Measurements from ENCODE around the gene ASCC2. TPM values are rescaled to one million over a fixed set of nuclear protein-coding genes. Genes with fewer than 3 reads are reported as not detected.

Gene ASCC2
- total RNA-seq, 1 experiment from 2014 or later, result 54.9 TPM

DNA sequence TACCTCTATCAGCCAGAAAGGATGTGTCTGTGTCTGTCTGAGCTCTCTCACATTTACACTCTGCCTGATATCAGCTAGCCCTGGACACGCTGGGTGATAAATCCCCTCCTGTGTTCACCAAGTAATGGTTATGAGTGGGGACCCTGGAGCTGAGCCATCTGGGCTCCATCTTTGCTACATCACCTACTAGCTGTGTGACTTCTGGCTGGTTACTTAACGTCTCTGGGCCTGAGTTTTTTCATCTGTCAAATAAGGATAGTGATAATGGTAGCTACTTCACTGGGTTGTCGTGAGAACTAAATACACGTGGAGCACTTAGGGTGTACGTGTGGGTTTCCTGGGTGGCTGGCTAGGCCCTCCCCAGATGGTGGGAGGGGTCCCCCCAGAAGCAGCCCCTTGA is 48.0 kb downstream of the ASCC2 start:
- intact Hi-C loops (cut with micrococcal nuclease; ENCODE audit: unreplicated experiment), result no loop called here
- TF ChIP-seq EZH2 (IDR thresholded peaks at IDR 0.05; ENCODE audit: borderline replicate concordance, low read depth, low read length, poor library complexity, severe bottlenecking) (no peak), CTCF (conservative IDR thresholded peaks at IDR 0.05; ENCODE audit: low read depth, low read length) (no peak)
- peaks cover 23% of the 10 kb centered on the region for H3K36me3 ChIP-seq (ENCODE audit: insufficient read depth, low read length, poor library complexity, severe bottlenecking)

DNA sequence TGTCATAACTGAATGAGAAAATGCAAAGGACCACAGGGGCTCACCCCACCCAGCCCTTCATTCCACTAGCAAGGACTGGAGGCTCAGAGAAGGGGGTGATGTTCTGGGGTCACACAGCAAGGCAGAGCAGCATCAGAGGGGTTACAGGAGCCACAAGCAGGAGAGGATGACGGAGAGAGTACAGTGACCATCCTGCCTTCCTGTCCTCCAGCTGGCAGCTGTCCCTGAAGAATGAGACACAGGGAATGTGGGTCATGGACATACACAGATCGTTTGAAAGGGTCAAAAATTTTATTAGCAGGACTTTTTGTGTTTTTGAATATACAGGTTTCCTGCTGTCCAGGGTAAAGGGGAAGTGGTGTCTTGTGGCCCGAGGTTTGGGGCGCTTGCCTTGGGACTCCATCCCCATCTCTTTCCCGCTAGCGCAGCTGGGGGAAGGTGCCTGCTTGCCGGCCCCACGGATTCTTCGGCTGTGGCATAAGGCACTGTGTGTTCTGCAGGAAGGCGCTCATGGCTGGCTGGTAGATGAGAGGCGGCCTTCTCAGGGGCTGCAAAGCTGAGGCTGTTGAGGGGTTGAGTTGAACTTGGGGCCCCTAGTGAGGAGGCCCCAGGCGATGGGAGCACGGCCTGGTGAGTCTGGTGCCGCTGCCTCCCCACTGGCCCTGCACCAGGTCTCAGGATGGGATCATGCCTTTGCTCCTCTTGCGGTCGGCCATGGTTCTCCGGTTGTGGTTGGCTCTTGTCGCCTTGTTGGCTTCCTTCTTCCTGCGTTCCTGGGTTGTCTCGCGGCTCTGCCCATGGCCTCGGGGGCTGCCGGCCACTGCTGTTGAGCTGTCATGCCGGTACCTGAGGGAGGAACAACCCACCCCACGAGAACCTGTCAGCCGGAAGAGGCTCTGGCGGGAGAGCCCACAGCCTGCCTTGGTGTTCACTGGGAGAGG is 49.5 kb downstream of the ASCC2 start:
- POLR2A ChIA-PET (ENCODE audit: low non-redundant PET), result no interaction called here
- DNase-seq (ENCODE audit: low spot score), result no peak
- BruUV-seq (replicated peaks), result no TSS peak
- H3K4me3 ChIP-seq (ENCODE audit: low read depth, low read length, poor library complexity, severe bottlenecking), result no peak overlapping the region
- H3K36me3 ChIP-seq (ENCODE audit: insufficient read depth, low read length, poor library complexity, severe bottlenecking), result peaks cover 23% of the 10 kb centered on the region
- no peak overlapping the region for H3K27ac ChIP-seq (ENCODE audit: low read depth, low read length, poor library complexity, severe bottlenecking)
- no peaks in the 10 kb centered on the region for H3K27me3 ChIP-seq (replicated peaks; ENCODE audit: insufficient read depth, low read depth, low read length, poor library complexity)
- peaks cover 9% of the 10 kb centered on the region for H3K4me1 ChIP-seq (ENCODE audit: insufficient read depth, low read length, poor library complexity, severe bottlenecking)
- H3K9me3 ChIP-seq (ENCODE audit: low read depth, low read length, poor library complexity, severe bottlenecking), result no peaks in the 10 kb centered on the region
- CTCF ChIA-PET, result no interaction called here
- intact Hi-C loops (cut with micrococcal nuclease; ENCODE audit: unreplicated experiment), result no loop called here
- no peak for TF ChIP-seq EZH2 (IDR thresholded peaks at IDR 0.05; ENCODE audit: borderline replicate concordance, low read depth, low read length, poor library complexity, severe bottlenecking)
- no peak for TF ChIP-seq CTCF (conservative IDR thresholded peaks at IDR 0.05; ENCODE audit: low read depth, low read length)

More for the DNA sequence above, 48.0 kb downstream of the ASCC2 start:
- H3K4me3 ChIP-seq (ENCODE audit: low read depth, low read length, poor library complexity, severe bottlenecking), result no peak overlapping the region
- H3K9me3 ChIP-seq (ENCODE audit: low read depth, low read length, poor library complexity, severe bottlenecking), result no peaks in the 10 kb centered on the region
- no peak for DNase-seq (ENCODE audit: low spot score)
- ChIA-PET CTCF (no interaction called here), POLR2A (ENCODE audit: low non-redundant PET) (no interaction called here)
- no peaks in the 10 kb centered on the region for H3K27me3 ChIP-seq (replicated peaks; ENCODE audit: insufficient read depth, low read depth, low read length, poor library complexity)
- H3K4me1 ChIP-seq (ENCODE audit: insufficient read depth, low read length, poor library complexity, severe bottlenecking), result no peaks in the 10 kb centered on the region
- BruUV-seq (replicated peaks), result no TSS peak
- no peak overlapping the region for H3K27ac ChIP-seq (ENCODE audit: low read depth, low read length, poor library complexity, severe bottlenecking)

GRCh38 chr22:29787371-29787980 is 50.6 kb downstream of the ASCC2 start:
- Histone ChIP-seq H3K4me1 (ENCODE audit: insufficient read depth, low read length, poor library complexity, severe bottlenecking) (peaks cover 9% of the 10 kb centered on the region), H3K27ac (ENCODE audit: low read depth, low read length, poor library complexity, severe bottlenecking) (no peak overlapping the region), H3K36me3 (ENCODE audit: insufficient read depth, low read length, poor library complexity, severe bottlenecking) (peaks cover 17% of the 10 kb centered on the region), H3K4me3 (ENCODE audit: low read depth, low read length, poor library complexity, severe bottlenecking) (no peak overlapping the region), H3K27me3 (replicated peaks; ENCODE audit: insufficient read depth, low read depth, low read length, poor library complexity) (no peaks in the 10 kb centered on the region), H3K9me3 (ENCODE audit: low read depth, low read length, poor library complexity, severe bottlenecking) (no peaks in the 10 kb centered on the region)
- no peak for TF ChIP-seq CTCF (conservative IDR thresholded peaks at IDR 0.05; ENCODE audit: low read depth, low read length)
- no peak for TF ChIP-seq EZH2 (IDR thresholded peaks at IDR 0.05; ENCODE audit: borderline replicate concordance, low read depth, low read length, poor library complexity, severe bottlenecking)
- intact Hi-C loops (cut with micrococcal nuclease; ENCODE audit: unreplicated experiment), result no loop called here
- POLR2A ChIA-PET (ENCODE audit: low non-redundant PET), result no interaction called here
- CTCF ChIA-PET, result no interaction called here
- BruUV-seq (replicated peaks), result no TSS peak
- DNase-seq (ENCODE audit: low spot score), result no peak
